B cell (primary cell): ENCODE measurements around the gene MOB3B. TPM values are rescaled to one million over a fixed set of nuclear protein-coding genes. Genes with fewer than 3 reads are reported as not detected.

Experiments used
- ATAC-seq: fragments of 200-7000 bp; cut with Tn5 transposase; one replicate; pipeline ENCODE4 v1.10.0; 2021; ENCODE audit warnings: low read depth, mild to moderate bottlenecking, moderate number of reproducible peaks, moderate library complexity
- CTCF ChIA-PET: fragments of 350-600 bp; sonication (Branson Sonifier 250); formaldehyde crosslinking; loops from one replicate; lab custom pipeline; 2021; ENCODE audit warnings: antibody characterized with exemption, inconsistent platforms; lab: Charles Lee
- POLR2A ChIA-PET: fragments of 350-600 bp; sonication (Branson Sonifier 250); formaldehyde crosslinking; loops from one replicate; lab custom pipeline; 2021; ENCODE audit warnings: antibody characterized with exemption; lab: Charles Lee
- DNase-seq: peaks from one replicate; pipeline ENCODE4 v3.0.0; 2013
- H2AFZ ChIP-seq: 2 replicates; pipeline ENCODE4 v1.6.1; 2012; ENCODE audit warnings: mild to moderate bottlenecking, low read depth, low read length; ENCODE audit not compliant: insufficient read depth, poor library complexity, severe bottlenecking
- H3K27ac ChIP-seq, 2 donors: 1 replicate in 1 of 2; 2 replicates in 1 of 2; pipeline ENCODE4 v1.5.1; 2012 to 2013; ENCODE audit warnings: low read length in 2 of 2, mild to moderate bottlenecking in 2 of 2, moderate library complexity in 1 of 2
- H3K27me3 ChIP-seq, 4 experiments: fragments of 200-600 bp in 1 of 4; sonication (generic) in 1 of 4; replicated peaks in 1 of 4; 1 replicate in 2 of 4; 2 replicates in 2 of 4; pipeline versions ENCODE4 v1.6.1 to v1.7.0; 2013 to 2016; ENCODE audit warnings: low read length in 3 of 4, mild to moderate bottlenecking in 2 of 4, mixed read lengths in 1 of 4, moderate library complexity in 1 of 4; ENCODE audit not compliant: insufficient read depth in 4 of 4, control insufficient read depth in 3 of 4; ENCODE audit errors: control extremely low read depth in 1 of 4
- H3K36me3 ChIP-seq, 2 experiments: replicated peaks in 1 of 2; 1 replicate in 1 of 2; 2 replicates in 1 of 2; pipeline versions ENCODE4 v1.6.1 to v1.7.1; 2013; ENCODE audit warnings: low read length in 1 of 2; ENCODE audit not compliant: insufficient read depth in 2 of 2, control insufficient read depth in 1 of 2; ENCODE audit errors: control extremely low read depth in 1 of 2, extremely low read depth in 1 of 2
- H3K4me1 ChIP-seq, 2 donors: fragments of 200-600 bp in 1 of 2; sonication (generic) in 1 of 2; 1 replicate in 1 of 2; 2 replicates in 1 of 2; pipeline versions ENCODE4 v1.5.1 to v1.6.1; 2013 to 2017; ENCODE audit warnings: low read length in 2 of 2; ENCODE audit not compliant: control insufficient read depth in 2 of 2, insufficient read depth in 2 of 2
- H3K4me2 ChIP-seq: replicated peaks from 2 replicates; pipeline ENCODE3; 2012; ENCODE audit warnings: mild to moderate bottlenecking, low read depth, low read length; ENCODE audit not compliant: poor library complexity, severe bottlenecking
- H3K4me3 ChIP-seq, 5 experiments: fragments of 200-600 bp in 1 of 5; sonication (generic) in 1 of 5; 1 replicate in 3 of 5; 2 replicates in 2 of 5; pipeline versions ENCODE4 v1.5.1 to v1.7.0; 2011 to 2016; ENCODE audit warnings: low read length in 4 of 5, mild to moderate bottlenecking in 4 of 5, low read depth in 2 of 5, control low read depth in 1 of 5, moderate library complexity in 1 of 5; ENCODE audit not compliant: insufficient read depth in 1 of 5; ENCODE audit errors: control extremely low read depth in 1 of 5, extremely low read depth in 1 of 5
- H3K79me2 ChIP-seq: fragments of 200-600 bp; sonication (generic); one replicate; pipeline ENCODE4 v1.6.0; 2016; ENCODE audit warnings: low read length; ENCODE audit not compliant: control insufficient read depth, insufficient read depth
- H3K9ac ChIP-seq: fragments of 200-600 bp; sonication (generic); 2 replicates; pipeline ENCODE4 v1.6.1; 2017; ENCODE audit warnings: mild to moderate bottlenecking, low read length, moderate library complexity
- H3K9me3 ChIP-seq, 3 donors: one replicate each; pipeline versions ENCODE4 v1.6.1 to v1.7.1; 2013; ENCODE audit warnings: low read length in 2 of 3; ENCODE audit not compliant: control insufficient read depth in 2 of 3, insufficient read depth in 1 of 3; ENCODE audit errors: control extremely low read depth in 1 of 3
- H4K20me1 ChIP-seq: 2 replicates; pipeline ENCODE4 v1.6.0; 2012; ENCODE audit warnings: mild to moderate bottlenecking, low read length; ENCODE audit not compliant: insufficient read depth, control insufficient read depth, poor library complexity, severe bottlenecking
- H3K27ac Mint-ChIP-seq: one replicate; pipeline ENCODE4 v1.8.0; 2021; ENCODE audit warnings: mixed read lengths
- H3K27me3 Mint-ChIP-seq: one replicate; pipeline ENCODE4 v1.8.0; 2021; ENCODE audit warnings: mixed read lengths
- H3K4me1 Mint-ChIP-seq: one replicate; pipeline ENCODE4 v1.8.0; 2021; ENCODE audit warnings: mixed read lengths
- H3K4me3 Mint-ChIP-seq: one replicate; pipeline ENCODE4 v1.8.0; 2021; ENCODE audit warnings: mixed read lengths
- H3K9me3 Mint-ChIP-seq: one replicate; pipeline ENCODE4 v1.8.0; 2022; ENCODE audit warnings: mixed read lengths; ENCODE audit not compliant: insufficient read depth
- CTCF ChIP-seq: fragments of 200-600 bp; IDR thresholded peaks from one replicate; pipeline ENCODE4 v1.8.0; 2022; ENCODE audit warnings: antibody characterized with exemption, mild to moderate bottlenecking
- EZH2 ChIP-seq: IDR thresholded peaks from 2 replicates; pipeline ENCODE4 v1.6.1; 2012; ENCODE audit warnings: borderline replicate concordance, low read depth, mild to moderate bottlenecking, moderate library complexity, low read length; ENCODE audit not compliant: insufficient read depth, poor library complexity, severe bottlenecking
- WGBS: methylation state at CpG from one replicate; pipeline ENCODE4 v1.1.5; 2013; ENCODE audit warnings: missing lambda C conversion rate; ENCODE audit not compliant: insufficient coverage; 5-methylcytosine and 5-hydroxymethylcytosine counted together
- intact Hi-C: fragments of 100-400 bp; cut with micrococcal nuclease; formaldehyde crosslinking; loops from one replicate; pipeline ENCODE4 v1.10.0; 2022
- polyA plus RNA-seq: library from polyadenylated mRNA; depleted of rRNA; stranded (reverse); fragments of >200 nt; gene quantifications from 2 replicates; pipeline ENCODE4 v1.2.3, GENCODE V29; 2012
- total RNA-seq, 2 donors: library from RNA; stranded (reverse); fragments of 120-200 nt in 1 of 2; gene quantifications; 1 replicate in 1 of 2; 2 replicates in 1 of 2; pipeline versions ENCODE4 v1.2.3 to v1.2.4, GENCODE V29; 2013 to 2022

The MOB3B gene
- total and polyA plus RNA-seq, 2 donors (not counting 1 experiment from before 2014, with no cell fraction given), result 7.3 to 7.9 TPM

GRCh38 chr9:27438522-27438921, 91.1 kb downstream of the MOB3B start:
- Mint-ChIP-seq H3K27me3 (no peaks in the 10 kb centered on the region), H3K9me3 (no peaks in the 10 kb centered on the region), H3K4me3 (no peak overlapping the region), H3K4me1 (peaks cover 79% of the 10 kb centered on the region), H3K27ac (peak overlapping the region; percentile 92)
- WGBS, result 100% methylated on average over 7 of the region's 7 CpGs
- DNase-seq (no peak), ATAC-seq (no peak)
- ChIA-PET CTCF (interaction anchor here (0.5 to 2.5 kb wide), 9 partner anchors 19 to 106 kb away, joined by 3 to 11 read pairs (median 3); partner anchors contain the start of gene MOB3B), POLR2A (interaction anchor here (0.6 to 0.7 kb wide), 2 partner anchors 23 to 32 kb away, joined by 3 to 5 read pairs; no protein-coding TSS in a partner anchor)
- no peak for TF ChIP-seq EZH2
- TF ChIP-seq CTCF, result no peak
- no peak overlapping the region for H2AFZ ChIP-seq
- peaks cover 47 to 54% of the 10 kb centered on the region in 2 donors for H3K4me1 ChIP-seq
- peak overlapping the region; percentile 31 for H3K9ac ChIP-seq
- intact Hi-C loops, result no loop called here
- H3K4me2 ChIP-seq, result peak overlapping the region; percentile 57
- no peaks in the 10 kb centered on the region for H4K20me1 ChIP-seq
- H3K79me2 ChIP-seq, result peaks cover 77% of the 10 kb centered on the region
- no peaks in the 10 kb centered on the region for H3K27me3 ChIP-seq
- H3K9me3 ChIP-seq, result no peaks in the 10 kb centered on the region
- H3K27ac ChIP-seq, result peak overlapping the region in 1 of 2 donors; percentile 59
- no peak overlapping the region for H3K4me3 ChIP-seq
- no peaks in the 10 kb centered on the region for H3K36me3 ChIP-seq

GRCh38 chr9:27437652-27438373, 91.8 kb downstream of the MOB3B start:
- no peak overlapping the region for H2AFZ ChIP-seq
- H3K9me3 ChIP-seq, result no peaks in the 10 kb centered on the region
- intact Hi-C loops, result no loop called here
- Mint-ChIP-seq H3K4me1 (peaks cover 77% of the 10 kb centered on the region), H3K27ac (peak overlapping the region; percentile 92), H3K9me3 (no peaks in the 10 kb centered on the region), H3K4me3 (peak overlapping the region; percentile 80), H3K27me3 (no peaks in the 10 kb centered on the region)
- peak overlapping the region; percentile 57 for H3K4me2 ChIP-seq
- peak overlapping the region; percentile 31 for H3K9ac ChIP-seq
- H3K4me1 ChIP-seq, result peaks cover 40 to 49% of the 10 kb centered on the region in 2 donors
- peaks cover 78% of the 10 kb centered on the region for H3K79me2 ChIP-seq
- DNase-seq (no peak), ATAC-seq (peak; percentile 15)
- POLR2A ChIA-PET, result interaction anchor here (0.5 to 0.6 kb wide), 2 partner anchors 20 to 33 kb away, joined by 3 to 5 read pairs; no protein-coding TSS in a partner anchor
- H3K27ac ChIP-seq, result peak overlapping the region in 1 of 2 donors; percentile 59
- H3K4me3 ChIP-seq, result peak overlapping the region in 1 of 5 experiments; percentile 22
- H4K20me1 ChIP-seq, result no peaks in the 10 kb centered on the region
- no peaks in the 10 kb centered on the region for H3K27me3 ChIP-seq
- TF ChIP-seq CTCF (no peak), EZH2 (no peak)
- WGBS, result 36% methylated on average over 3 of the region's 6 CpGs
- no peaks in the 10 kb centered on the region for H3K36me3 ChIP-seq
- CTCF ChIA-PET, result interaction anchor here (0.5 to 2.5 kb wide), 14 partner anchors 8 to 105 kb away, joined by 3 to 11 read pairs (median 3); partner anchors contain the start of gene MOB3B
